Tibial nerve (tissue), 4 donors: ENCODE measurements around the gene ERG28.

ENCODE experiments used
- CTCF ChIP-seq, 5 experiments: fragments of 200-600 bp in 3 of 5; fragments of 450-650 bp in 2 of 5; sonication (generic) in 3 of 5; IDR thresholded peaks; one replicate each; pipeline ENCODE4 v1.5.1; 2016 to 2019; ENCODE audit warnings: antibody characterized with exemption in 5 of 5, mild to moderate bottlenecking in 3 of 5, moderate library complexity in 2 of 5
- EP300 ChIP-seq, 2 donors: sonication (generic); formaldehyde crosslinking; IDR thresholded peaks; one replicate each; pipeline ENCODE4 v1.6.1; 2017; ENCODE audit warnings: antibody characterized with exemption in 2 of 2, mild to moderate bottlenecking in 1 of 2
- POLR2A ChIP-seq, 2 donors: fragments of 450-650 bp; IDR thresholded peaks; one replicate each; pipeline ENCODE4 v1.6.1; 2017; ENCODE audit warnings: antibody characterized with exemption in 2 of 2, mild to moderate bottlenecking in 2 of 2, moderate library complexity in 2 of 2

- no peak for TF ChIP-seq CTCF (IDR thresholded peaks at IDR 0.05)
- TF ChIP-seq POLR2A (IDR thresholded peaks at IDR 0.05): no peak
- TF ChIP-seq EP300 (IDR thresholded peaks at IDR 0.05): no peak
These were observed 781 bp upstream of the ERG28 start for GRCh38 chr14:75661499-75661814.
